GM12878 (cell line): Measurements from ENCODE around the gene IRF2BP1.

Source experiments
- CTCF ChIP-seq, 3 experiments: IDR thresholded peaks in 2 of 3; conservative IDR thresholded peaks in 1 of 3; 2 replicates each; pipeline ENCODE4 v1.5.1; 2011; ENCODE audit warnings: low read depth in 3 of 3, low read length in 3 of 3, mild to moderate bottlenecking in 3 of 3, control low read depth in 2 of 3, moderate library complexity in 2 of 3, inconsistent platforms in 1 of 3, mixed read lengths in 1 of 3; ENCODE audit not compliant: control insufficient read depth in 2 of 3, insufficient read depth in 1 of 3; ENCODE audit errors: extremely low read depth in 1 of 3
- ELK1 ChIP-seq: IDR thresholded peaks from 2 replicates; pipeline ENCODE4 v1.6.1; 2012; ENCODE audit warnings: low read depth, low read length, improper control_type of control experiment
- FOXM1 ChIP-seq: IDR thresholded peaks from 2 replicates; pipeline ENCODE4 v1.6.1; 2012; ENCODE audit warnings: low read depth, mild to moderate bottlenecking, inconsistent platforms, low read length, moderate library complexity
- SRF ChIP-seq, 2 experiments: IDR thresholded peaks; 2 replicates each; pipeline ENCODE4 v1.6.1; 2011; ENCODE audit warnings: low read depth in 2 of 2, low read length in 2 of 2, mild to moderate bottlenecking in 1 of 2, moderate library complexity in 1 of 2
- ZNF274 ChIP-seq: IDR thresholded peaks from one replicate; pipeline ENCODE4 v1.8.0; 2011; ENCODE audit not compliant: insufficient read length, insufficient read depth
- TF ChIP-seq, protein P1 (sequence below): fragments of 150-350 bp; IDR thresholded peaks from 2 replicates; pipeline ENCODE4 v1.6.1; 2016; ENCODE audit warnings: low read depth, low read length
- TF ChIP-seq, protein P2 (sequence below): IDR thresholded peaks from 2 replicates; pipeline ENCODE4 v1.6.1; 2011; ENCODE audit warnings: borderline replicate concordance, low read depth, mild to moderate bottlenecking, moderate library complexity, mixed read lengths, low read length; ENCODE audit not compliant: insufficient read depth; ENCODE audit errors: extremely low read length

GRCh38 chr19:45901912-45902650, 16.1 kb upstream of the IRF2BP1 start, which contains the start of gene MYPOP:
- TF ChIP-seq FOXM1, result no peak
- TF ChIP-seq ELK1, result no peak
- TF ChIP-seq SRF (IDR thresholded peaks at IDR 0.05; ENCODE audit: low read depth in 2 of 2, low read length in 2 of 2), result no peak
- no peak for TF ChIP-seq ZNF274
- TF ChIP-seq CTCF (IDR thresholded peaks at IDR 0.05 in 2 of 3, conservative IDR thresholded peaks at IDR 0.05 in 1 of 3; ENCODE audit: control insufficient read depth in 2 of 3, extremely low read depth in 1 of 3, insufficient read depth in 1 of 3, low read depth in 3 of 3, low read length in 3 of 3), result no peak
- TF ChIP-seq, protein P1, sequence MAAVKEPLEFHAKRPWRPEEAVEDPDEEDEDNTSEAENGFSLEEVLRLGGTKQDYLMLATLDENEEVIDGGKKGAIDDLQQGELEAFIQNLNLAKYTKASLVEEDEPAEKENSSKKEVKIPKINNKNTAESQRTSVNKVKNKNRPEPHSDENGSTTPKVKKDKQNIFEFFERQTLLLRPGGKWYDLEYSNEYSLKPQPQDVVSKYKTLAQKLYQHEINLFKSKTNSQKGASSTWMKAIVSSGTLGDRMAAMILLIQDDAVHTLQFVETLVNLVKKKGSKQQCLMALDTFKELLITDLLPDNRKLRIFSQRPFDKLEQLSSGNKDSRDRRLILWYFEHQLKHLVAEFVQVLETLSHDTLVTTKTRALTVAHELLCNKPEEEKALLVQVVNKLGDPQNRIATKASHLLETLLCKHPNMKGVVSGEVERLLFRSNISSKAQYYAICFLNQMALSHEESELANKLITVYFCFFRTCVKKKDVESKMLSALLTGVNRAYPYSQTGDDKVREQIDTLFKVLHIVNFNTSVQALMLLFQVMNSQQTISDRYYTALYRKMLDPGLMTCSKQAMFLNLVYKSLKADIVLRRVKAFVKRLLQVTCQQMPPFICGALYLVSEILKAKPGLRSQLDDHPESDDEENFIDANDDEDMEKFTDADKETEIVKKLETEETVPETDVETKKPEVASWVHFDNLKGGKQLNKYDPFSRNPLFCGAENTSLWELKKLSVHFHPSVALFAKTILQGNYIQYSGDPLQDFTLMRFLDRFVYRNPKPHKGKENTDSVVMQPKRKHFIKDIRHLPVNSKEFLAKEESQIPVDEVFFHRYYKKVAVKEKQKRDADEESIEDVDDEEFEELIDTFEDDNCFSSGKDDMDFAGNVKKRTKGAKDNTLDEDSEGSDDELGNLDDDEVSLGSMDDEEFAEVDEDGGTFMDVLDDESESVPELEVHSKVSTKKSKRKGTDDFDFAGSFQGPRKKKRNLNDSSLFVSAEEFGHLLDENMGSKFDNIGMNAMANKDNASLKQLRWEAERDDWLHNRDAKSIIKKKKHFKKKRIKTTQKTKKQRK, result no peak
- TF ChIP-seq, protein P2, sequence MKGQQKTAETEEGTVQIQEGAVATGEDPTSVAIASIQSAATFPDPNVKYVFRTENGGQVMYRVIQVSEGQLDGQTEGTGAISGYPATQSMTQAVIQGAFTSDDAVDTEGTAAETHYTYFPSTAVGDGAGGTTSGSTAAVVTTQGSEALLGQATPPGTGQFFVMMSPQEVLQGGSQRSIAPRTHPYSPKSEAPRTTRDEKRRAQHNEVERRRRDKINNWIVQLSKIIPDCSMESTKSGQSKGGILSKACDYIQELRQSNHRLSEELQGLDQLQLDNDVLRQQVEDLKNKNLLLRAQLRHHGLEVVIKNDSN, result no peak
